ENCODE data around the gene GPR108. TPM values are rescaled to one million over a fixed set of nuclear protein-coding genes. Genes with fewer than 3 reads are reported as not detected.

GPR108 gene
- 10 to 100 TPM; 66.1 to 78.0 (median 76.9) TPM for total RNA-seq
- total RNA-seq (2013): 58.2 TPM

DNA sequence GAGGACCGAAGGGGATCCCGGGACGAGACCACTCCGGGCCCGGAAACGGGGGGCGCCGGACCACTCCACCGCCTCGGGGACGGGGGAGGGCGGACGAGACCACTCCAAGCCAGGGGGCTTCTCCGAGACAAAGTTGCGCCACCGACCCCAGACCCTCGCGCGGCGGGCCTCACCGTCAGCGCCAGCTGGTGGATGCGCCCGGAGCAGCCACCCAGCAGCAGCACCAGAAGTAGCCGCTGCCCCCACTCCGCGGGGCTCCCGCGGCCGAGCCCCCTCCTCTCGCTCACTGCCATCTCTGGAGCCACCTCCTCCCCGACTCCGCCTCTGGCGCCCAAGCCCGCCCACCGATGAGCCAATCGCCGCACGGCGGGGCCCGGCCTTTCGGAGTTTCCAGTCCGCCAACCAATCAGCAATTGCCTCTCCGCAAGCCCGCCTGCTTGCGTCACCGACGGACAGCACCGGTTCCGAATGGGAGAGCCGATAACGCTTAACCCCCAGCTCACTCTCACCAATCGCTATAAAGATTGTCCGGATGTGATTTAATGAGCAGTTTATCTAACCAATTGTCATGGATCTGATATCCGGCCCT lies at the start of gene GPR108:
Gene GPR108 (minus strand): TSS at position 297 of the 589 bp plus-strand sequence. CDS start 4 bp downstream, at position 293.
- intact Hi-C loops (cut with micrococcal nuclease): loop anchor here (1.0 to 5.0 kb wide), 5 partner anchors 35 to 220 kb away; partner anchors contain the start of gene VAV1

DNA sequence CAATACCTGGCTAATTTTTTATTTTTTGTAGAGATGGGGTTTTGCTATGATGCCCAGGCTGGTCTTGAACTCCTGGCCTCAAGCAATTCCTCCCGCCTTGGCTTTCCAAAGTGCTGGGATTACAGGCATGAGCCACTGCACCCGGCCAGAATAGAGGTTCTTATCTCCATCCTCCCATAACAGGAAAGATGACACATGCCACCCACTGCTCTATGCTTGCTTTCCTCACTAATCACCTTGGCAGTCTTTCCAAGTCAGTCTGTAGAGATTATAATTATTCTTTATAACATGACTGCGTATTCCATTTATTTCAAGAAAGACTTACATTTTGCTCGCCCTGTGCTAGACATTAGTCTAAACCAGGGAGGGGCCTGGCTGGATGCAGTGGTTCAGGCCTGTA lies 41.8 kb upstream of the GPR108 start:
- ATAC-seq: no peak
- no peaks in the 10 kb centered on the region for H3K27me3 Mint-ChIP-seq (ENCODE audit: low read depth in 2 of 2)
- peak overlapping the region; percentile 71 to 85 for H3K27ac Mint-ChIP-seq
- Histone ChIP-seq H3K27ac (ENCODE audit: low read length) (no peak overlapping the region), H3K4me3 (ENCODE audit: low read length) (no peak overlapping the region), H3K9me3 (ENCODE audit: control insufficient read depth, insufficient read depth, low read length) (no peaks in the 10 kb centered on the region), H3K27me3 (ENCODE audit: control insufficient read depth, insufficient read depth, low read length) (no peaks in the 10 kb centered on the region), H3K36me3 (ENCODE audit: control insufficient read depth, insufficient read depth, low read length) (peaks cover 14% of the 10 kb centered on the region), H3K4me1 (ENCODE audit: control insufficient read depth, insufficient read depth, low read length) (peaks cover 42% of the 10 kb centered on the region)
- no peak for DNase-seq
- H3K9me3 Mint-ChIP-seq: peaks cover 0 to 11% of the 10 kb centered on the region in 2 donors
- TF ChIP-seq, protein P1, sequence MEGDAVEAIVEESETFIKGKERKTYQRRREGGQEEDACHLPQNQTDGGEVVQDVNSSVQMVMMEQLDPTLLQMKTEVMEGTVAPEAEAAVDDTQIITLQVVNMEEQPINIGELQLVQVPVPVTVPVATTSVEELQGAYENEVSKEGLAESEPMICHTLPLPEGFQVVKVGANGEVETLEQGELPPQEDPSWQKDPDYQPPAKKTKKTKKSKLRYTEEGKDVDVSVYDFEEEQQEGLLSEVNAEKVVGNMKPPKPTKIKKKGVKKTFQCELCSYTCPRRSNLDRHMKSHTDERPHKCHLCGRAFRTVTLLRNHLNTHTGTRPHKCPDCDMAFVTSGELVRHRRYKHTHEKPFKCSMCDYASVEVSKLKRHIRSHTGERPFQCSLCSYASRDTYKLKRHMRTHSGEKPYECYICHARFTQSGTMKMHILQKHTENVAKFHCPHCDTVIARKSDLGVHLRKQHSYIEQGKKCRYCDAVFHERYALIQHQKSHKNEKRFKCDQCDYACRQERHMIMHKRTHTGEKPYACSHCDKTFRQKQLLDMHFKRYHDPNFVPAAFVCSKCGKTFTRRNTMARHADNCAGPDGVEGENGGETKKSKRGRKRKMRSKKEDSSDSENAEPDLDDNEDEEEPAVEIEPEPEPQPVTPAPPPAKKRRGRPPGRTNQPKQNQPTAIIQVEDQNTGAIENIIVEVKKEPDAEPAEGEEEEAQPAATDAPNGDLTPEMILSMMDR (IDR thresholded peaks at IDR 0.05): no peak
- H3K36me3 Mint-ChIP-seq: peaks cover 8% of the 10 kb centered on the region
- H3K4me1 Mint-ChIP-seq: peaks cover 47 to 67% of the 10 kb centered on the region in 2 donors
- 72% methylated on average over 4 of the region's 4 CpGs for WGBS (ENCODE audit: insufficient coverage)
- no peak overlapping the region for H3K4me3 Mint-ChIP-seq
- intact Hi-C loops (cut with micrococcal nuclease): no loop called here

More for the DNA sequence above, at the start of gene GPR108:
- 0% methylated on average over 55 of the region's 55 CpGs for WGBS (ENCODE audit: insufficient coverage)
- no peaks in the 10 kb centered on the region for H3K9me3 ChIP-seq (ENCODE audit: control insufficient read depth, insufficient read depth, low read length)
- H3K27me3 ChIP-seq (ENCODE audit: control insufficient read depth, insufficient read depth, low read length): no peaks in the 10 kb centered on the region
- H3K9me3 Mint-ChIP-seq: no peaks in the 10 kb centered on the region
- H3K4me1 Mint-ChIP-seq: peaks cover 29 to 41% of the 10 kb centered on the region in 2 donors
- ATAC-seq (peak; percentile 70 to 89 (median 77)), DNase-seq (peak; percentile 99)
- no peaks in the 10 kb centered on the region for H3K36me3 Mint-ChIP-seq
- no peaks in the 10 kb centered on the region for H3K27me3 Mint-ChIP-seq (ENCODE audit: low read depth in 2 of 2)
- peak within 1 kb of the TSS; percentile 80 for H3K4me3 ChIP-seq (ENCODE audit: low read length)
- H3K36me3 ChIP-seq (ENCODE audit: control insufficient read depth, insufficient read depth, low read length): peaks cover 13% of the 10 kb centered on the region
- peak within 1 kb of the TSS; percentile 98 for H3K27ac Mint-ChIP-seq
- H3K4me3 Mint-ChIP-seq: peak within 1 kb of the TSS; percentile 96
- TF ChIP-seq, protein P1 (IDR thresholded peaks at IDR 0.05): no peak
- H3K27ac ChIP-seq (ENCODE audit: low read length): peak within 1 kb of the TSS; percentile 94
- peaks cover 53% of the 10 kb centered on the region for H3K4me1 ChIP-seq (ENCODE audit: control insufficient read depth, insufficient read depth, low read length)

DNA sequence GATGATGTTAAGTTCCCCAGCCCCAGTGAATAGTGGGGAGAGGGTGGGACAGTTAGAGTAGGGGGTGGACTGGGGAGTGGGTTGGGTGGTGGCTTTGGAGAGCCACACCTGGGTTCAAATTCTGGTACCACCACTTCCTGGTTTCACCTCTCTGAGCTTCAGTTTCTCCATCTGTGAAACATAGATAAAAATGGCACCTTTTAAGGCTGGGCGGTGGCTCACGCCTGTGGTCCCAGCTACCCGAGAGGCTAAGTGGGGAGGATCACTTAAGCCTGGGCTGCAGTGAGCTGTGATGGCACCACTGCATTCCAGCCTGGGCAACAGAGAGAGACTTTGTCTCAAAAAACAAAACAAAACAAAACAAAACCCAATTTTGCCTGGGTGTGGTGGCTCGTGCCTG lies 41.0 kb upstream of the GPR108 start:
- H3K4me1 ChIP-seq (ENCODE audit: control insufficient read depth, insufficient read depth, low read length): peaks cover 45% of the 10 kb centered on the region
- TF ChIP-seq, protein P1 (IDR thresholded peaks at IDR 0.05): no peak
- H3K9me3 ChIP-seq (ENCODE audit: control insufficient read depth, insufficient read depth, low read length): no peaks in the 10 kb centered on the region
- DNase-seq (no peak), ATAC-seq (peak in 2 of 3 donors; percentile 56 to 67)
- H3K27ac ChIP-seq (ENCODE audit: low read length): peak overlapping the region; percentile 57
- intact Hi-C loops (cut with micrococcal nuclease): no loop called here
- Mint-ChIP-seq H3K27me3 (ENCODE audit: low read depth in 2 of 2) (no peaks in the 10 kb centered on the region), H3K9me3 (peaks cover 0 to 11% of the 10 kb centered on the region in 2 donors), H3K36me3 (peaks cover 8% of the 10 kb centered on the region), H3K4me1 (peaks cover 43 to 68% of the 10 kb centered on the region in 2 donors), H3K4me3 (peak overlapping the region; percentile 65), H3K27ac (peak overlapping the region; percentile 85 to 97)
- WGBS (ENCODE audit: insufficient coverage): 20% methylated on average over 3 of the region's 4 CpGs
- H3K4me3 ChIP-seq (ENCODE audit: low read length): no peak overlapping the region
- peaks cover 11% of the 10 kb centered on the region for H3K36me3 ChIP-seq (ENCODE audit: control insufficient read depth, insufficient read depth, low read length)
- no peaks in the 10 kb centered on the region for H3K27me3 ChIP-seq (ENCODE audit: control insufficient read depth, insufficient read depth, low read length)

All from natural killer cell (primary cell).